ENCODE data around the gene TMEM271.
"Not testable (repeated sequence)": the region's sequence is repeated elsewhere in the genome, so short reads cannot be mapped to it uniquely, and the experiment has no call there.

TMEM271 gene

DNA sequence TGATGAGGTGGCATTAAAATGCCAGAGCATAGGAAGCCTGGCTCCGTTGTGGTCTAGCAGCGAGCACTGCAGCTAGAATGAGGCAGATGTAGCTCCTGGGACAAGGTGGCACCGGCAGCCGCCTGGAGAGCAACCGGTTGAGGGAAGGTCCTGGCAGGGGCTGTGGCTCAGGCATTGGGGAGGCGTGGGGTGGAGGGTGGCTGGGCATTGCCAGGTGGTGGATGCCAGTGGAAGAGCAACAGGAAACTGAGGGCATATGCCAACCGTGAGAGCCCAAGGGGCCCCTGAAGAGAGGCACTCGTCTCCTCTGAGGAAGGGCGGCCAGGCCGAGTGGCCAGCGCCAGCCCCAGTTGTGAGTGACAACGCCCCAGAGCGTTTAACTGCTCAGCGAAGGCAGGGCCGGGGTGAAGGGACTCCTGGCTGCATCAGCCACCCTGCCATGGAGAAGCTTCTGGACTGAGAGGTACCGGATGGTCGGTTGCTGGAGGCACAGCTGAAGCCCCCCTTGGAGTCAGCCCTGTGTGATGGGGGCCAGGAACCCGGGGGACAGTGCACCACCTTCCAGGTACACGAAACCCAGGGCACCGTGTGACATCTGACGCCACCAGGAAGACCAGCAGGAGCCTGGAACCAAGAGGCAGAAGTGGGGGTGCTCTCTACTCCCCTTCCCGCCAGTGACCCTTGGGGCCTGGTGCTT lies 36.1 kb upstream of the TMEM271 start:
- in situ Hi-C loops (cut with HindIII; ENCODE audit: low sequenced_read_pairs) = loop anchor here (5.0 to 25.0 kb wide), 2 partner anchors 85 to 800 kb away; partner anchors contain the start of gene NKX1-1

DNA sequence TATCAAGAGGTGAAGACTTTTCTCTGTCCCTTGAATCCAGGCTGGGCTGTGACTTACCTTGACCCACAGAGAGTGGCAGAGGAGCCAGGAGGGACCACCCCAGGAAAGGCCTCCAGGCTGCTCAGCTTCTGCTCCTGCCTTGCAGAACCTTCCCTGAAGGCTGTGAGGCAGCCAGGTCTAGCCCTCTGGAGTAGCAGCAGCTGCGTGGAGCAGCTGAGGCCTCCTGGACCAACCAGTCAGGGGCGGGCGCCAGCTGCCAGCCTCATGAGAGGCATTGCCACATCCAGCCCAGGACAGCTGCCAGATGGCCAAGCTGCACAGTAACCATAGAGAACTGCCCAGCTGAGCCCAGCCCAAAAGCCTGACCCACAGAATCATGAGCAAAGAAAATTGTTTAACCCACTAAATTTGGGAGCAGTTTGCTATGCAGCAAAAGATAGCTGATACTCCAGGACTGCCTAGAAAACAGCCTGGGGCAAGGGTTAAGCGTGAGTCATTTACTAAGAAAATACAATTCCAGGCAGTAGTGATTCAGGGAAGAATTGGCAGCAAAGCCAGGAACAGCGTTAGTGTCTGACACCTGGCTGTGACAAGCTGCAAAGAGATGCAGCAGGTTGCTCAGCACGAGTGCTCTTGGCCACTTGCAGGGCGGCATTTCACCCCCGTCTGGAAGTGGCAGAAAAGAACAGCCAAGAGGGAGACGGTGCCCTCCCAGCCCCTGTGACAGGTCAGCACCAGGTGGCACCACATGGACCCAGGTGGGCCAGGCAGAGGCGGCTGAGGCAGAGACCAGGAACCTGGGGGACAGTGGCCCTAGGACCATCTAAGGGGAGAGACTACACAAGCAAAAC lies 34.5 kb upstream of the TMEM271 start:
- in situ Hi-C loops (cut with HindIII; ENCODE audit: low sequenced_read_pairs) = loop anchor here (5.0 to 25.0 kb wide), 2 partner anchors 83 to 802 kb away; partner anchors contain the start of gene NKX1-1

- in situ Hi-C loops (cut with HindIII; ENCODE audit: low sequenced_read_pairs) = loop anchor here (5.0 to 25.0 kb wide), 2 partner anchors 82 to 803 kb away; partner anchors contain the start of gene NKX1-1
These were observed 33.4 kb upstream of the TMEM271 start for GRCh38 chr4:609400-610050.

- in situ Hi-C loops (cut with HindIII; ENCODE audit: low sequenced_read_pairs) = loop anchor here (25.0 kb wide), 1 partner anchor 804 kb away; the partner anchor contains the start of gene NKX1-1
These were observed 32.1 kb upstream of the TMEM271 start for GRCh38 chr4:608236-608635.

GRCh38 chr4:605702-606425 lies 29.8 kb upstream of the TMEM271 start:
- in situ Hi-C loops (cut with HindIII; ENCODE audit: low sequenced_read_pairs) = loop anchor here (25.0 kb wide), 1 partner anchor 806 kb away; the partner anchor contains the start of gene NKX1-1

- in situ Hi-C loops (cut with HindIII; ENCODE audit: low sequenced_read_pairs) = loop anchor here (25.0 kb wide), 1 partner anchor 808 kb away; the partner anchor contains the start of gene NKX1-1
These were observed 28.0 kb upstream of the TMEM271 start for GRCh38 chr4:604131-604530.

GRCh38 chr4:602559-602942 lies 26.5 kb upstream of the TMEM271 start:
- in situ Hi-C loops (cut with HindIII; ENCODE audit: low sequenced_read_pairs) = loop anchor here (25.0 kb wide), 1 partner anchor 810 kb away; the partner anchor contains the start of gene NKX1-1

- in situ Hi-C loops (cut with HindIII; ENCODE audit: low sequenced_read_pairs) = loop anchor here (25.0 kb wide), 1 partner anchor 810 kb away; the partner anchor contains the start of gene NKX1-1
These were observed 25.8 kb upstream of the TMEM271 start for GRCh38 chr4:601612-602558.

DNA sequence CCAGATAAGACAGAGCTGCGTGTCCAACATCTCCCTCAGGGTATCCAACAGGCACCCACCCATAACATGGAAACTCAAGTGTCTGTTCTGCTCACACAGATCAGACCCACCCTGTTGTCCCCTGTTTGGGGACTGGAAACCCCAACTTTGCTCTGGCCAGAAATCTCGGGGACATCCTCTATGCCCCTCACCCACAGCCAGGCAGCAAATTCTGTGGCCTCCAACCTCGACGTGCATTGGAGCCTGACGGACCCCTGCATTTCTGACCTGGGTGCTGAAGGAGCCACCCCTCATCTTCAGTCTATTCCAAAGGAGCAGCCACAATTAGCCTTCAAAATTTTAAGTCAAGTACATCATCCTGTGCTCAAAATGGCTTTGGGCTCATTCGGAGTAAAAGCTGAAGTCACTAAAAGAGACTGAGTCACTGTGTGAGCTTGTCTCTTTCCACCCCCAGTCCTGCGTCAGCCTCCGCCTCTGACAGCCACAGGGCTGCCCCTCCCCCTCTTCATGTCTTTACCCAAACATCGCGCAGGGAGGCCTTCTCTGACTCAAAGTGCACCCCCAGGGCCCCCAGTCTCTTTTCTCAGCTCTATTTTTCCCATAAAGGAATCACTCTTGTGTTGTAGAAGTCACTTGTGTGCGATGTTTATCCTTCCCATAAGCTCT lies 24.9 kb upstream of the TMEM271 start:
- in situ Hi-C loops (cut with HindIII; ENCODE audit: low sequenced_read_pairs) = loop anchor here (25.0 kb wide), 1 partner anchor 811 kb away; the partner anchor contains the start of gene NKX1-1

GRCh38 chr4:600166-600565 lies 24.1 kb upstream of the TMEM271 start:
- in situ Hi-C loops (cut with HindIII; ENCODE audit: low sequenced_read_pairs) = loop anchor here (25.0 kb wide), 1 partner anchor 812 kb away; the partner anchor contains the start of gene NKX1-1

DNA sequence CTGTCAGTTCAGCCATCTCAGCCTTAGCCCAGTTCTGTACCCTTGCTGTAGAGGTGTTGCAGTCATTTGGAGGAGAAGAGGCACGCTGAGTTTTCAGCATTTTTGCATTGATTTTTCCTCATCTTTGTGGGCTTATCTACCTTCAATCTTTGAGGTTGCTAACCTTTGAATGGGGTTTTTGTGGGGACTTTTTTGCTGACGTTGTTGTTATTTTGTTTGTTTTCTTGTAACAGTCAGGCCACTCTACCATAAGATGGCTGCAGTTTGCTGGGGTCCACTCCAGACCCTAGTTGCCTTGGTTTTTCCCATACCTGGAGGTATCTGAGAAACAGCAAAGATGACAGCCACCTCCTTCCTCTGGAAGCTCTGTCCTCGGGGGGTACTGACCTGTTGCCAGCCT lies 22.8 kb upstream of the TMEM271 start:
- in situ Hi-C loops (cut with HindIII; ENCODE audit: low sequenced_read_pairs) = no loop called here

- in situ Hi-C loops (cut with HindIII; ENCODE audit: low sequenced_read_pairs) = no loop called here
These were observed 16.9 kb upstream of the TMEM271 start for GRCh38 chr4:592825-593520.

- in situ Hi-C loops (cut with HindIII; ENCODE audit: low sequenced_read_pairs) = not testable (repeated sequence)
These were observed 16.1 kb upstream of the TMEM271 start for GRCh38 chr4:592178-592577.

DNA sequence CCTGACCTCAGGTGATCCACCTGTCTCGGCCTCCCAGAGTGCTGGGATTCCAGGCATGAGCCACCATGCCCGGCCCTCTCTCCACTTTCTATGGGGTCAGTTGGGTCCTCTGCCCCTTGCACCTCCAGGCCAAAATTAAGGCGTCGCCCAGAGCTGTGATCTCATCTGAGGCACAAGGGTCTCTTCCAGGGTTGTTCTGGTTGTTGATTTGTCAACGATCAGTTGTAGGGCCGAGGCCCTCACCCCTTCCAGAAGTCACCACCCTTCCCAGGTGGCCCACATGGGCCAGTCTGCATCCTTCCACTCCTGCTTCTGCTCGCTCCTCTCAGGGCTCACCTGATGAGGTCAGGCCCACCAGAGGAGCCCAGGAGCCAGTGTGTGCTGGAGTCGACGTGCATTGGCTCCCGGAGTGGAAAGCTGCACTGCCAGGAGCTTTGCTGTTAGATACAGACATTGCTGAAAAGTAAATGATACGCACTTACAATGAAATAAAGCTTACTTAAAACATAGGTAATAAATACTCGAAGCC lies 14.3 kb upstream of the TMEM271 start:
- in situ Hi-C loops (cut with HindIII; ENCODE audit: low sequenced_read_pairs) = no loop called here

DNA sequence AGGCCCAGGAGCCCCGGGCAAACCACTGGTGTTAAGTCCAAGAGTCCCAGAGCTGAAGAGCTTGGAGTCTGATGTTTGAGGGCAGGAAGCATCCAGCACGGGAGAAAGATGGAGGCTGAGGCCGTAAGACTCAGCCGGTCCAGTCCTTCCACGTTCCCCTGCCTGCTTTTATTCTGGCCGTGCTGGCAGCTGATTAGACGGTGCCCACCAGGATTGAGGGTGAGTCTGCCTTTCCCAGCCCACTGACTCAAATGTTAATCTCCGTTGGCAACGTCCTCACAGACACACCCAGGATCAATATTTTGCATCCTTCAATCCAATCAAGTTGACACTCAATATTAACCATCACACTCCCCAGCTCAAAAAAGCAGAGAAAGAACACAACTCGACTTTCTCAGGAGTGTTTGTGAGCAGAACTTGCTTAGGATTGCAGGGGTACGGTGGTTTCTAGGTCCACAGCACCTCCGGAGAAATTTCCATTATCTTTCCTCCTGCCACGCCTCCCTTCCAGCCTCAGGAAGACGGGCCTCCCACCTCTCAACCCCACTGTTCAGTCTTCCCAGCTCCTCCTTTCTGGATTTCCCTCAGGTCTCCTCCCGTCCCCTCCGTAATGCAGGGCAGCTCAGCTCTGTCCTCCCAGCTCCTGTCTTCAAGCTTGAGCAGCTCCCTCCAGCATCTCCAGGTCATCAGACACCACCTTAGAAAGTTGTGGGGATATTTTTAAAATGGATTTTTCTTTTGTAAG lies 13.3 kb upstream of the TMEM271 start:
- in situ Hi-C loops (cut with HindIII; ENCODE audit: low sequenced_read_pairs) = no loop called here

DNA sequence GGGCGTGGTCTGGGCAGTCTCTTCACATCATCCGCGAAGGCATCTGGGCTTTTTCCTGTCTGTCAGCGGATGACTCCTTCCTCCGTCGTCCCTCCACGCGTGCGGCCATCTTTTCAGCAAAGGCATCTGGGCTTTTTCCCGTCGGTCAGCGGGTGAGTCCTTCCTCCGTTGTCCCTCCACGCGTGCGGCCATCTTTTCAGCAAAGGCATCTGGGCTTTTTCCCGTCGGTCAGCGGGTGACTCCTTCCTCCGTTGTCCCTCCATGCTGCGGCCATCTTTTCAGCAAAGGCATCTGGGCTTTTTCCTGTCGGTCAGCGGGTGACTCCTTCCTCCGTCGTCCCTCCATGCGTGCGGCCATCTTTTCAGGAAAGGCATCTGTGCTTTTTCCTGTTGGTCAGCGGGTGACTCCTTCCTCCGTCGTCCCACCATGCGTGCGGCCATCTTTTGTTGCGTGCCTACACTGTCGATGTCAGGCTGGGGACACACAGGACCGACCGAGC lies 12.3 kb upstream of the TMEM271 start:
- in situ Hi-C loops (cut with HindIII; ENCODE audit: low sequenced_read_pairs) = no loop called here
